Measurements from ENCODE around the gene EGFLAM.

Gene EGFLAM

DNA sequence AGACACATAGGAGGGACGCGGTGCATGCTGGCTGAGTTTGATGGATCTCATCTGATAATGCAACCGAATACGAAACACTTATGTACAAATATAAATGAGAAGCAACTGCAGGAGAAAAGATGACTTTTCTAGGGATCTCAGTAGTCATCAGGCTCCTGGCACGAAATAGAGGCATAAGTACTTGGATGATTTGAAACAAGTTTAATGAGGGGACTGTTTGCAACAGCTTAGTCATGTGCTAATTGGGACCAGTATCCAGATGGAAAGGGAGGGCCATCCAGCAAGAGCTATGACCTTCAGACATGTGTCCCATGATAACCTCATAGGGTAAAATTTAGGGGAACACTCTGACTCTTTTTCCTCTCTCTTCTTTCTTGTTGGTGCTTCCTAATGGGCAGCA is 123.0 kb downstream of the EGFLAM start:
- Histone ChIP-seq H3K9me3 (no peaks in the 10 kb centered on the region), H3K4me3 (ENCODE audit: low read depth, low read length) (no peak overlapping the region), H3K27me3 (no peaks in the 10 kb centered on the region), H3K4me1 (no peaks in the 10 kb centered on the region), H3K36me3 (no peaks in the 10 kb centered on the region)
- no peak for DNase-seq
- TF ChIP-seq CTCF (IDR thresholded peaks at IDR 0.05; ENCODE audit: low read depth, low read length), result no peak

DNA sequence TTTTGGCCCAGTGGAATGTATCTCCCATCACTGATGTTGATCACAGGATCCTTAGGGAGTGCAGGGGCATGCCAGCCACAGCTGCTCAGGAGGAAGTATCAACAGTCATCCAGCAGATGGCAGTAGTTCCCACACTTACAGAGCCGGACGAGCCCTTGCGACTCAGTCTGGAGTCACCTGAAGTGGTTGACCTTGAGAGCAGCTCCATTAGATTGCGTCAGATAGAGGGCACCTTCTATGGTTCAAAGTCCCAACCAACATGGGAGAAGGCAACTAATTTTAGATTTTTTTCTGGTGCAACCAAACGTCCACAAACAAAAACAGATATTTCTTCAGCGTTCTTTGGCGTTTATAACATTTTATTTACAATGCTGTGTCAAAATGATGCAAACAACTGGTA is 124.5 kb downstream of the EGFLAM start:
- TF ChIP-seq CTCF (IDR thresholded peaks at IDR 0.05; ENCODE audit: low read depth, low read length), result peak; percentile 95
- Histone ChIP-seq H3K4me1 (no peaks in the 10 kb centered on the region), H3K9me3 (no peaks in the 10 kb centered on the region), H3K27me3 (no peaks in the 10 kb centered on the region), H3K36me3 (no peaks in the 10 kb centered on the region), H3K4me3 (ENCODE audit: low read depth, low read length) (no peak overlapping the region)
- peak; percentile 75 for DNase-seq

DNA sequence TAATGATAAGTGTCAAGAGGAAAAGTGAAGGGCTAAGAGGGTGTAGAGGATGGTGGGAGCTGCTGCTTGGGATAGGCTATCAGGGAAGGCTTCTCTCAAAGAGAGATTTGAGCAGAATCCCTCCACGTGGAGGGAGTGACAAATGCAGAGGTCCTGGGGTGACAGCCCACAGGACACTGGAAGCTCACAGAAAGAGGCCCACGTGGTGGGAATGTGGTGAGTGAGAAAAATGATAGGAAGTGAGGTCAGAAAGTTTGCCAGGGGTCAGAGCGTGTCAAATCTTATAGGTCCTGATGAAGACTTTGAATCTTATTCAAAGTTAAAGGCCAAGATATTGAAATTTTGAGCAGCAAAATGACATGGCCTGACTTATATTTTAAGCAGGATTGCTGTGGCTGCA is 125.3 kb downstream of the EGFLAM start:
- H3K4me1 ChIP-seq, result no peaks in the 10 kb centered on the region
- H3K27me3 ChIP-seq, result no peaks in the 10 kb centered on the region
- no peaks in the 10 kb centered on the region for H3K36me3 ChIP-seq
- H3K9me3 ChIP-seq, result no peaks in the 10 kb centered on the region
- no peak for TF ChIP-seq CTCF (IDR thresholded peaks at IDR 0.05; ENCODE audit: low read depth, low read length)
- DNase-seq, result no peak
- no peak overlapping the region for H3K4me3 ChIP-seq (ENCODE audit: low read depth, low read length)

DNA sequence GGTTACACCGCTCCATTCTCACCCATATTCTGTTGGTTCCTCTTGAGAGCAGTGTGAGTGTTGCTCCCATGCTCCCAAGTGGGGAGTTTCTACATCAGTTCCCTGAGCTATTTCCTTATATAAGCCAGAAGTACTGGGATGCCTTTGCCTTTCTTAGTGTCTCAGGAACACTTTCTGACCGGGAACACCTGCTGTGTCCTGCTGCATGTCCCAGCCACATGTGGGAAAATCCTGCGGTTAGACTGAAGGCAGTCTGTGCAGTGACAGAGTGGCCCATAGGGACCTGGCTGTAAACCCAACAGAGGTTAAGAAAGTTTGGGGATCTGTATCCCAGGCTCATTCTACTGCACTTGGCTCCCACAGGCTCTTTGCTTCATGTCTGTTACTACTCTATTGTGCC is 126.0 kb downstream of the EGFLAM start:
- no peak for DNase-seq
- no peaks in the 10 kb centered on the region for H3K9me3 ChIP-seq
- no peaks in the 10 kb centered on the region for H3K27me3 ChIP-seq
- H3K4me1 ChIP-seq, result no peaks in the 10 kb centered on the region
- no peak for TF ChIP-seq CTCF (IDR thresholded peaks at IDR 0.05; ENCODE audit: low read depth, low read length)
- no peaks in the 10 kb centered on the region for H3K36me3 ChIP-seq
- no peak overlapping the region for H3K4me3 ChIP-seq (ENCODE audit: low read depth, low read length)

DNA sequence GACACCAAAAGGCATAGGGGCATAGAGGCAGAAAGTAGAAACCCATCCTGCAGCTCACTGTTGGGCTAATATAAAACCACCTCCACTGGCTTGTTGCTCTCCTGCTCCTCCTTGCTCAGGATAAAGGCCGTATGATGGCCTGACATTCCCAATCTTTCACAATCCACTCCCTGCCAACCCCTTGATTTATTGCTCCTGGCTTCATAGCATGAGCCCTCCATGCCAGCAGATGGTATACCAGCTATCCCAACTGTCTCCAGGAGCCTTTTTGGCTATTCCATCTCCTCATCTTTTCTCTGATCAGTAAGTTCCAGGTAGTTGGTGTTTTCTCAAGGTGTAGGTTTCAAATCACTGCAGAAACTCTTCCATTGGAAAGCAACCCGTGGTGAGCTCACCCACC is 128.8 kb downstream of the EGFLAM start:
- Histone ChIP-seq H3K27me3 (no peaks in the 10 kb centered on the region), H3K4me1 (no peaks in the 10 kb centered on the region), H3K36me3 (no peaks in the 10 kb centered on the region), H3K4me3 (ENCODE audit: low read depth, low read length) (no peak overlapping the region), H3K9me3 (no peaks in the 10 kb centered on the region)
- no peak for TF ChIP-seq CTCF (IDR thresholded peaks at IDR 0.05; ENCODE audit: low read depth, low read length)
- DNase-seq, result no peak

DNA sequence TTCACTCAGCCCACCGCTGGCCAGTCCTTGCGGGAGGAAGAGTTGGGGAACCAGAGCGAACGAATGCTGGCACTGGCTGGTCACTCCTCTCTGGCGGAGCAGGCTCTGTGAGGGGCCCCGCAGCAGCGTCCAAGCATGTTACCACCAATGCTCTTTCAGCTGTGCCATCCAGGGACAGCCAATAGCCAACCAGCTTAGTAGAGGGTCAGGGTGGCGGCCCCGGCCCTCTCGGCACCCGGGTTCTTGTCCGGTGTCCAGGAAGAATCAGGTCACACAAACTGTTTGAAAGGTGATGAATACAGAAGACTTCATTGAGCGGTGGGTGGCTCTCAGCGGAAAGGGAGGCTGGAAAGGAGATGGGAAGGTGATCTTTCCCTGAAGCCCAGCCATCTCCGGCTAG is 135.3 kb downstream of the EGFLAM start:
- Histone ChIP-seq H3K36me3 (no peaks in the 10 kb centered on the region), H3K9me3 (no peaks in the 10 kb centered on the region), H3K4me3 (ENCODE audit: low read depth, low read length) (no peak overlapping the region), H3K27me3 (no peaks in the 10 kb centered on the region), H3K4me1 (no peaks in the 10 kb centered on the region)
- DNase-seq, result no peak
- no peak for TF ChIP-seq CTCF (IDR thresholded peaks at IDR 0.05; ENCODE audit: low read depth, low read length)
